K562 (cell line): ENCODE measurements around the gene WFIKKN1. TPM values are rescaled to one million over a fixed set of nuclear protein-coding genes. Genes with fewer than 3 reads are reported as not detected.

Experiments
- ATF1 ChIP-seq, 2 experiments: fragments of 450-650 bp in 1 of 2; IDR thresholded peaks; 2 replicates each; pipeline ENCODE4 v1.6.1; 2016; ENCODE audit warnings: missing compliant biosample characterization in 1 of 2, missing genetic modification characterization in 1 of 2
- BCOR ChIP-seq: fragments of 450-650 bp; IDR thresholded peaks from 2 replicates; pipeline ENCODE4 v1.6.1; 2016
- BRF1 ChIP-seq: IDR thresholded peaks from 3 replicates; pipeline ENCODE4 v1.6.1; 2011; ENCODE audit warnings: borderline replicate concordance, mild to moderate bottlenecking; ENCODE audit not compliant: insufficient read length; ENCODE audit errors: extremely low read depth
- E2F8 ChIP-seq: fragments of 450-650 bp; IDR thresholded peaks from 2 replicates; pipeline ENCODE4 v1.7.1; 2018; ENCODE audit warnings: mild to moderate bottlenecking, low read depth; ENCODE audit not compliant: partially characterized antibody
- EGR1 ChIP-seq: fragments of 450-650 bp; conservative IDR thresholded peaks from 2 replicates; pipeline ENCODE4 v1.6.1; 2017; ENCODE audit warnings: mild to moderate bottlenecking
- ETS1 ChIP-seq: conservative IDR thresholded peaks from 2 replicates; pipeline ENCODE4 v1.6.1; 2011; ENCODE audit warnings: low read depth, mild to moderate bottlenecking, low read length; ENCODE audit not compliant: control insufficient read depth
- FOXA1 ChIP-seq: fragments of 450-650 bp; IDR thresholded peaks from 2 replicates; pipeline ENCODE4 v1.6.1; 2016; ENCODE audit warnings: mild to moderate bottlenecking, borderline replicate concordance
- FOXA3 ChIP-seq, 2 experiments: fragments of 450-650 bp in 1 of 2; sonication (generic) in 1 of 2; formaldehyde crosslinking; IDR thresholded peaks in 1 of 2; conservative IDR thresholded peaks in 1 of 2; 2 replicates each; pipeline versions ENCODE4 v1.4.0 to v1.8.0; 2020 to 2022; ENCODE audit warnings: mild to moderate bottlenecking in 2 of 2, missing genetic modification reagents in 1 of 2
- FOXK1 ChIP-seq: sonication (generic); formaldehyde crosslinking; IDR thresholded peaks from 2 replicates; pipeline ENCODE4 v1.8.0; 2022; ENCODE audit warnings: missing genetic modification reagents, mild to moderate bottlenecking, borderline replicate concordance
- FOXK2 ChIP-seq, 2 experiments: fragments of 450-650 bp; IDR thresholded peaks in 1 of 2; conservative IDR thresholded peaks in 1 of 2; 2 replicates each; pipeline ENCODE4 v1.6.1; 2016; ENCODE audit warnings: low read depth in 2 of 2, mild to moderate bottlenecking in 1 of 2
- KAT7 ChIP-seq: sonication (generic); formaldehyde crosslinking; IDR thresholded peaks from 2 replicates; pipeline ENCODE4 v1.8.0; 2022; ENCODE audit warnings: missing genetic modification reagents, mild to moderate bottlenecking, borderline replicate concordance
- NR2C2 ChIP-seq, 2 experiments: fragments of 200-800 bp in 1 of 2; sonication (Bioruptor generic) in 1 of 2; sonication (generic) in 1 of 2; formaldehyde crosslinking in 1 of 2; IDR thresholded peaks; 2 replicates each; pipeline versions ENCODE4 v1.6.1 to v1.8.0; 2016 to 2022; ENCODE audit warnings: mild to moderate bottlenecking in 1 of 2, missing compliant biosample characterization in 1 of 2, missing genetic modification characterization in 1 of 2, missing genetic modification reagents in 1 of 2
- NRF1 ChIP-seq, 2 experiments: fragments of 450-650 bp; IDR thresholded peaks in 1 of 2; conservative IDR thresholded peaks in 1 of 2; 2 replicates each; pipeline ENCODE4 v1.6.1; 2014; ENCODE audit warnings: mild to moderate bottlenecking in 2 of 2
- SUPT5H ChIP-seq: fragments of 450-650 bp; IDR thresholded peaks from 2 replicates; pipeline ENCODE4 v1.6.1; 2016
- ZNF140 ChIP-seq: fragments of 250-450 bp; sonication (Bioruptor Pico); IDR thresholded peaks from 2 replicates; pipeline ENCODE4 v1.8.0; 2021; ENCODE audit warnings: moderate library complexity, mild to moderate bottlenecking, inconsistent platforms
- ZNF24 ChIP-seq: fragments of 450-650 bp; IDR thresholded peaks from 2 replicates; pipeline ENCODE4 v1.6.1; 2016
- ZNF398 ChIP-seq: fragments of 250-450 bp; sonication (Bioruptor Pico); IDR thresholded peaks from 2 replicates; pipeline ENCODE4 v1.8.0; 2021; ENCODE audit warnings: moderate library complexity, mild to moderate bottlenecking, inconsistent platforms
- ZNF79 ChIP-seq: fragments of 250-450 bp; sonication (Bioruptor Pico); IDR thresholded peaks from 2 replicates; pipeline ENCODE4 v1.4.0; 2020; ENCODE audit warnings: low read depth, mild to moderate bottlenecking, moderate library complexity
- polyA plus RNA-seq, 8 experiments: library from polyadenylated mRNA; depleted of rRNA in 4 of 8; stranded (reverse) in 5 of 8; unstranded in 3 of 8; fragments of >200 nt; fragmentation: Nextera tagmentation in 2 of 8; fragmentation: Illumina TruSeq in 1 of 8; extraction: Ambion mirVana in 2 of 8; extraction: Trizol in 1 of 8; gene quantifications; 2 replicates each; pipeline versions ENCODE4 v1.2.1 to v1.2.3, GENCODE V29; 2011 to 2014; ENCODE audit warnings: inconsistent platforms in 1 of 8, missing spikeins in 1 of 8
- total RNA-seq, 7 experiments: library from RNA; depleted of rRNA in 6 of 7; stranded (reverse); fragments of >200 nt in 6 of 7; fragmentation: Illumina TruSeq in 2 of 7; extraction: Trizol in 2 of 7; gene quantifications; 2 replicates each; pipeline versions ENCODE4 v1.2.1 to v1.2.3, GENCODE V29; 2011 to 2021; ENCODE audit warnings: low replicate concordance in 1 of 7
- TF ChIP-seq, protein P1 (sequence below): fragments of 250-450 bp; sonication (Bioruptor Pico); IDR thresholded peaks from 2 replicates; pipeline ENCODE4 v1.4.0; 2020

Gene WFIKKN1
- total and polyA plus RNA-seq, 9 of the 15 experiments (the other 6 are each of a cell fraction or from before 2014, with no cell fraction given): 0.14 to 1.1 (median 0.50) TPM; not detected in 4

GRCh38 chr16:588889-589657 lies 41.7 kb upstream of the WFIKKN1 start (continued):
- TF ChIP-seq FOXK1 (CRISPR knock-in tag): no peak
- TF ChIP-seq SUPT5H: peak; percentile 74
- TF ChIP-seq BCOR: no peak
- TF ChIP-seq FOXA1: no peak
- TF ChIP-seq, protein P1, sequence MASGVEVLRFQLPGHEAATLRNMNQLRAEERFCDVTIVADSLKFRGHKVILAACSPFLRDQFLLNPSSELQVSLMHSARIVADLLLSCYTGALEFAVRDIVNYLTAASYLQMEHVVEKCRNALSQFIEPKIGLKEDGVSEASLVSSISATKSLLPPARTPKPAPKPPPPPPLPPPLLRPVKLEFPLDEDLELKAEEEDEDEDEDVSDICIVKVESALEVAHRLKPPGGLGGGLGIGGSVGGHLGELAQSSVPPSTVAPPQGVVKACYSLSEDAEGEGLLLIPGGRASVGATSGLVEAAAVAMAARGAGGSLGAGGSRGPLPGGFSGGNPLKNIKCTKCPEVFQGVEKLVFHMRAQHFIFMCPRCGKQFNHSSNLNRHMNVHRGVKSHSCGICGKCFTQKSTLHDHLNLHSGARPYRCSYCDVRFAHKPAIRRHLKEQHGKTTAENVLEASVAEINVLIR: 0 out of 2 replicates have a peak, but pooled peaks have one; percentile 4
- TF ChIP-seq FOXK2 (conservative IDR thresholded peaks at IDR 0.05 in 1 of 2, IDR thresholded peaks at IDR 0.05 in 1 of 2; ENCODE audit: low read depth in 2 of 2): peak; percentile 35 to 47; a peak in 2 of 4 replicates
- no peak for TF ChIP-seq ATF1 (CRISPR knock-in tag; IDR thresholded peaks at IDR 0.05)
- TF ChIP-seq ATF1 (tag; IDR thresholded peaks at IDR 0.05): peak; percentile 92
- peak; percentile 68 for TF ChIP-seq ZNF24
- peak; percentile 45 to 49 for TF ChIP-seq NRF1 (conservative IDR thresholded peaks at IDR 0.05 in 1 of 2, IDR thresholded peaks at IDR 0.05 in 1 of 2)
- no peak for TF ChIP-seq BRF1
- peak; percentile 35; the same call in 1 of the 2 replicates for TF ChIP-seq KAT7 (CRISPR knock-in tag)
- TF ChIP-seq FOXA3 (CRISPR knock-in tag; conservative IDR thresholded peaks at IDR 0.05 in 1 of 2, IDR thresholded peaks at IDR 0.05 in 1 of 2): peak in 1 of 2 experiments; percentile 56; a peak in 1 of 4 replicates
- TF ChIP-seq ZNF79 (CRISPR knock-in tag): no peak
- no peak for TF ChIP-seq ZNF398 (CRISPR knock-in tag)
- peak; percentile 90 for TF ChIP-seq EGR1
- TF ChIP-seq NR2C2 (CRISPR knock-in tag; IDR thresholded peaks at IDR 0.05): no peak; the same call in 1 of the 2 replicates
- TF ChIP-seq NR2C2 (tag; IDR thresholded peaks at IDR 0.05): peak; percentile 91
- peak; percentile 78 for TF ChIP-seq E2F8
- TF ChIP-seq ETS1: peak; percentile 49; the same call in 1 of the 2 replicates
- TF ChIP-seq ZNF140 (CRISPR knock-in tag): no peak
